Measurements from ENCODE around the gene ZMYM4. TPM values are rescaled to one million over a fixed set of nuclear protein-coding genes. Genes with fewer than 3 reads are reported as not detected.

Gene ZMYM4
- total and polyA plus RNA-seq, 2 experiments from 2014 or later: 34.9 to 37.7 TPM

DNA sequence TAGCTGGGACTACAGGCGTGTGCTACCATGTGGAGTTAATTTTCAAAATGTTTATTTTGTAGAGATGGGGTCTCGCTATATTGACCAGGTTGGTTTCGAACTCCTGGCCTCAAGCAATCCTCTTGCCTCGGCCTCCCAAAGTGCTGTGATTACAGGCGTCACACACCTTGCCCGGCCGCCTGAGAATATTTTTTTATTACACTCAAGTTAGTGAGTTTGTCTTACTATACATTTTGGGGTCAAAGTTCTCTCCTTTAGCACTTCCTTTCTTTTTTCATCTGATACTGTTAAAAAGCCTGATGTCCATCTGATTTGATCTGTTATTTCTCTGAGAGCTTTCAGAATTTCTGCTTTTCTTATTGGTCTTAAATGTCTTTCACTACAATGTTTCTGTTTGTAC lies 159.9 kb downstream of the ZMYM4 start:
- Histone ChIP-seq H3K4me2 (ENCODE audit: unreplicated experiment) (no peak overlapping the region), H3F3A (ENCODE audit: insufficient read depth) (no peaks in the 10 kb centered on the region), H3K79me2 (ENCODE audit: insufficient read depth) (no peaks in the 10 kb centered on the region), H2AFZ (no peak overlapping the region), H3K9me3 (ENCODE audit: low read depth) (no peaks in the 10 kb centered on the region), H3K9me2 (ENCODE audit: insufficient read depth) (no peaks in the 10 kb centered on the region), H3K9ac (no peak overlapping the region), H3K27me3 (replicated peaks; ENCODE audit: insufficient read depth) (no peaks in the 10 kb centered on the region), H3K36me3 (ENCODE audit: low read depth) (peaks cover 10% of the 10 kb centered on the region; the same call in 1 of the 2 replicates), H3K4me3 (no peak overlapping the region), H4K20me1 (ENCODE audit: insufficient read depth) (no peaks in the 10 kb centered on the region), H3K4me1 (ENCODE audit: insufficient read depth) (no peaks in the 10 kb centered on the region), H3K27ac (no peak overlapping the region)
- TF ChIP-seq EZH2phosphoT487 (IDR thresholded peaks at IDR 0.05; ENCODE audit: insufficient read depth, low read depth) (no peak), EZH2 (IDR thresholded peaks at IDR 0.05; ENCODE audit: insufficient read depth, poor library complexity, severe bottlenecking) (no peak)
- 93 to 95% methylated on average over 7 of the region's 7 CpGs for WGBS, 2 experiments (ENCODE audit: low coverage in 1 of 2, low lambda C conversion rate in 2 of 2, missing lambda C conversion rate in 2 of 2)
- no peak for DNase-seq
- in situ Hi-C loops (cut with MboI): no loop called here

DNA sequence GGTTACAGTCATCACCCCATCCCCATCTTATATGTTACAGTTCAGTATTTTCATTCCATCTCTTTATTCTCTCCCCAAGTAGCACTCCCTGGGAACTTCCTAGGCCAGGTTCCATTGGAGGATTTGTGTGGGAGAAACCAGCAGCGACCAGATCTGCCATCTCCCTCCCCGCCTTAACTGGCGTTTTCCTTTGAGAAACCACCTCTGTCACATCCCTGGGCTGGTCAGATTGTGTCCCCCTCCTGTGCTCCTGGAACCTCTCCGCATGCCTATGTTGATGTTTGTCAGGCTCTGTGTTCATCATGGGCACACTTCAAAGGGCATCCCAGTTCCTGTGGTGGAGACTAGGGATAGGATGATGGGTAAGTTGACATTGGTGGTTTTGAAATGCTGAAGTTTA lies 162.3 kb downstream of the ZMYM4 start:
- Histone ChIP-seq H3K9me3 (ENCODE audit: low read depth) (no peaks in the 10 kb centered on the region), H2AFZ (no peak overlapping the region), H3K27ac (no peak overlapping the region), H3K4me2 (ENCODE audit: unreplicated experiment) (no peak overlapping the region), H3K79me2 (ENCODE audit: insufficient read depth) (no peaks in the 10 kb centered on the region), H3K9me2 (ENCODE audit: insufficient read depth) (no peaks in the 10 kb centered on the region), H3K36me3 (ENCODE audit: low read depth) (peaks cover 6% of the 10 kb centered on the region; the same call in 1 of the 2 replicates), H3K4me3 (no peak overlapping the region), H4K20me1 (ENCODE audit: insufficient read depth) (no peaks in the 10 kb centered on the region), H3K27me3 (replicated peaks; ENCODE audit: insufficient read depth) (no peaks in the 10 kb centered on the region), H3F3A (ENCODE audit: insufficient read depth) (no peaks in the 10 kb centered on the region), H3K4me1 (ENCODE audit: insufficient read depth) (no peaks in the 10 kb centered on the region), H3K9ac (no peak overlapping the region)
- 96 to 98% methylated on average over 4 of the region's 4 CpGs for WGBS, 2 experiments (ENCODE audit: low coverage in 1 of 2, low lambda C conversion rate in 2 of 2, missing lambda C conversion rate in 2 of 2)
- no peak for TF ChIP-seq EZH2 (IDR thresholded peaks at IDR 0.05; ENCODE audit: insufficient read depth, poor library complexity, severe bottlenecking)
- TF ChIP-seq EZH2phosphoT487 (IDR thresholded peaks at IDR 0.05; ENCODE audit: insufficient read depth, low read depth): no peak
- in situ Hi-C loops (cut with MboI): no loop called here
- no peak for DNase-seq

DNA sequence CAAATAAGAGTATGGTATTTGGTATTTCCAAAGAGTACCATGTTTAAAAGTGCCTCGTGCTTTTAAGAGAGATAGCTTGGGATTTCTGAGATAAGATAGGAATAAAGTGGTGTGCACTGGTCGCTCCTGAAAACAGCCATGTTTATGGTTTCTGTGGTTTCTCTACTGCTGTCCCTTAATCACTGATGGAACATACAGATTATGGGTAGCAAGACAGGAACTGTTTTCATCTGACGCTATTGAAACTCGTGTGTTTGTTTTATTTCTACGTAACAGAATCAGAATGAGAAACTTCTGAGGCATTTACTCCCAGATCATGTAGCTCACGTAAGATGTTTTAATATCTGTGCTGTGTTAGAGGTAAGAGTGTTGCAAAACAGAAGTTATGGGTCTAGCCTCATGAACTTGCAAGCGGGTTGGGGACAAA lies 162.7 kb downstream of the ZMYM4 start:
- no peak for TF ChIP-seq EZH2 (IDR thresholded peaks at IDR 0.05; ENCODE audit: insufficient read depth, poor library complexity, severe bottlenecking)
- no peak for TF ChIP-seq EZH2phosphoT487 (IDR thresholded peaks at IDR 0.05; ENCODE audit: insufficient read depth, low read depth)
- Histone ChIP-seq H3K79me2 (ENCODE audit: insufficient read depth) (no peaks in the 10 kb centered on the region), H3K9ac (no peak overlapping the region), H4K20me1 (ENCODE audit: insufficient read depth) (no peaks in the 10 kb centered on the region), H3K4me1 (ENCODE audit: insufficient read depth) (no peaks in the 10 kb centered on the region), H2AFZ (no peak overlapping the region), H3K9me2 (ENCODE audit: insufficient read depth) (no peaks in the 10 kb centered on the region), H3F3A (ENCODE audit: insufficient read depth) (no peaks in the 10 kb centered on the region), H3K27ac (no peak overlapping the region), H3K9me3 (ENCODE audit: low read depth) (no peaks in the 10 kb centered on the region), H3K27me3 (replicated peaks; ENCODE audit: insufficient read depth) (no peaks in the 10 kb centered on the region), H3K4me3 (no peak overlapping the region), H3K4me2 (ENCODE audit: unreplicated experiment) (no peak overlapping the region), H3K36me3 (ENCODE audit: low read depth) (peaks cover 6% of the 10 kb centered on the region; the same call in 1 of the 2 replicates)
- in situ Hi-C loops (cut with MboI): no loop called here
- DNase-seq: no peak
- 98 to 99% methylated on average over 7 of the region's 7 CpGs for WGBS, 2 experiments (ENCODE audit: low coverage in 1 of 2, low lambda C conversion rate in 2 of 2, missing lambda C conversion rate in 2 of 2)

DNA sequence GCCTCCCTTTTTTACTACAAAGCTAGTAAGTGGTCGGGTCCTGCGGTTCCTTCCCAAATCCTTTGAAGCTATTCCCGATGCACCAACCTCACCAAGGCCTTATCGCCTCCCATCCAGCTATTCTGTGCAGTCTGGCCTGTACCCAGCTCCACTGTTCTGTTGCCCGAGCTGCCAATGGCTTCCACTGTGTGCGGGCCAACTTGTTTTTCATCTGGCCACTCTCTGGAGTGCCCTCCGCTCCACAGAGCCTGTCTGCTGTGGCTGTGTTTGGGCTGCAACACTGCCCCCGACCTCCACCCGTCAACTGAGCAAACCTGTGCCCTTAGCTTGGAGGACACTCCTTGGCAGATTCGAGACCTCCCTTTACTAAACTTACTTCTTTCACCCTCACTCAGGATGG lies 163.7 kb downstream of the ZMYM4 start:
- Histone ChIP-seq H3K4me1 (ENCODE audit: insufficient read depth) (no peaks in the 10 kb centered on the region), H4K20me1 (ENCODE audit: insufficient read depth) (no peaks in the 10 kb centered on the region), H3K27ac (no peak overlapping the region), H3K36me3 (ENCODE audit: low read depth) (peaks cover 6% of the 10 kb centered on the region; the same call in 1 of the 2 replicates), H3K27me3 (replicated peaks; ENCODE audit: insufficient read depth) (no peaks in the 10 kb centered on the region), H3K9ac (no peak overlapping the region), H3K9me3 (ENCODE audit: low read depth) (no peaks in the 10 kb centered on the region), H3F3A (ENCODE audit: insufficient read depth) (no peaks in the 10 kb centered on the region), H3K4me3 (no peak overlapping the region), H2AFZ (no peak overlapping the region), H3K79me2 (ENCODE audit: insufficient read depth) (no peaks in the 10 kb centered on the region), H3K4me2 (ENCODE audit: unreplicated experiment) (no peak overlapping the region), H3K9me2 (ENCODE audit: insufficient read depth) (no peaks in the 10 kb centered on the region)
- in situ Hi-C loops (cut with MboI): no loop called here
- WGBS, 2 experiments (ENCODE audit: low coverage in 1 of 2, low lambda C conversion rate in 2 of 2, missing lambda C conversion rate in 2 of 2): 88 to 89% methylated on average over 10 of the region's 10 CpGs
- DNase-seq: no peak
- TF ChIP-seq EZH2 (IDR thresholded peaks at IDR 0.05; ENCODE audit: insufficient read depth, poor library complexity, severe bottlenecking): no peak
- no peak for TF ChIP-seq EZH2phosphoT487 (IDR thresholded peaks at IDR 0.05; ENCODE audit: insufficient read depth, low read depth)

DNA sequence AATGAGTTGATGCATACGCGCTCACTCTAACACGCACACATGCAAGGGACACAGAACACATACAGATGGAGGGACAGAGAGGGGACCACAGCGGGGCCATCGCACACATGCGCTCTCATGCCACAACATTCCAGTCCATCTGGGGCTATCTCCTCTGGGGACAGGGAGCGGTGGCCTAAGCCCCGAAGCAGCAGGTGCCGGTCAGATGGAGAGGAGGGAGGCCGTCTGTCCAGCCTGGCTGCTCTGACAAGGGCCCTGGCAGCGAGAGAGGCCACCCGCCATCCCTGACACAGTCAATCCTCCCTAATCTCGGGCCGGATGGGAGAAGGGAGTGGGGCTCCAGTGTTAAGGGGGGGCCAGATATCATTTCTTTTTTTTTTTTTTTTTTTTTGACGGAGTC lies 165.2 kb downstream of the ZMYM4 start:
- H3K36me3 ChIP-seq (ENCODE audit: low read depth): no peaks in the 10 kb centered on the region; the same call in 1 of the 2 replicates

More for the DNA sequence above, 165.2 kb downstream of the ZMYM4 start:
- DNase-seq: no peak
- H3K9ac ChIP-seq: no peak overlapping the region
- H4K20me1 ChIP-seq (ENCODE audit: insufficient read depth): no peaks in the 10 kb centered on the region
- no peaks in the 10 kb centered on the region for H3K27me3 ChIP-seq (replicated peaks; ENCODE audit: insufficient read depth)
- no peaks in the 10 kb centered on the region for H3K79me2 ChIP-seq (ENCODE audit: insufficient read depth)
- 94 to 97% methylated on average over 13 to 15 of the region's 15 CpGs for whole genome bisulfite sequencing, 2 experiments (ENCODE audit: low coverage in 1 of 2, low lambda C conversion rate in 2 of 2, missing lambda C conversion rate in 2 of 2)
- no peaks in the 10 kb centered on the region for H3F3A ChIP-seq (ENCODE audit: insufficient read depth)
- no peak for TF ChIP-seq EZH2phosphoT487 (IDR thresholded peaks at IDR 0.05; ENCODE audit: insufficient read depth, low read depth)
- no peak for TF ChIP-seq EZH2 (IDR thresholded peaks at IDR 0.05; ENCODE audit: insufficient read depth, poor library complexity, severe bottlenecking)
- H3K9me2 ChIP-seq (ENCODE audit: insufficient read depth): no peaks in the 10 kb centered on the region
- no peaks in the 10 kb centered on the region for H3K9me3 ChIP-seq (ENCODE audit: low read depth)
- H3K4me1 ChIP-seq (ENCODE audit: insufficient read depth): no peaks in the 10 kb centered on the region
- no peak overlapping the region for H3K27ac ChIP-seq
- in situ Hi-C loops (cut with MboI): no loop called here
- no peak overlapping the region for H3K4me2 ChIP-seq (ENCODE audit: unreplicated experiment)
- no peak overlapping the region for H2AFZ ChIP-seq
- no peak overlapping the region for H3K4me3 ChIP-seq

Measured in GM23248 (cell line).